Endodermal cell (in vitro differentiated cells): Measurements from ENCODE around the gene MRE11. TPM values are rescaled to one million over a fixed set of nuclear protein-coding genes. Genes with fewer than 3 reads are reported as not detected.

Source experiments
- DNase-seq: peaks from one replicate; pipeline ENCODE4 v3.0.0-alpha.2; 2017
- H3K27ac ChIP-seq: 2 replicates; pipeline ENCODE4 v1.5.1; 2013; ENCODE audit warnings: mild to moderate bottlenecking, low read depth, low read length, moderate library complexity
- H3K27me3 ChIP-seq: 2 replicates; pipeline ENCODE4 v1.6.1; 2013; ENCODE audit warnings: mild to moderate bottlenecking, low read length, moderate library complexity; ENCODE audit not compliant: insufficient read depth, control insufficient read depth, poor library complexity, severe bottlenecking
- H3K36me3 ChIP-seq: 2 replicates; pipeline ENCODE4 v1.7.0; 2013; ENCODE audit warnings: mild to moderate bottlenecking, low read length, moderate library complexity; ENCODE audit not compliant: control insufficient read depth, insufficient read depth
- H3K4me1 ChIP-seq: one replicate; pipeline ENCODE4 v1.7.0; 2013; ENCODE audit warnings: low read length; ENCODE audit not compliant: control insufficient read depth, insufficient read depth
- H3K4me3 ChIP-seq: 2 replicates; pipeline ENCODE4 v1.5.1; 2013; ENCODE audit warnings: mild to moderate bottlenecking, low read length, moderate library complexity
- H3K9ac ChIP-seq: 2 replicates; pipeline ENCODE4 v1.6.1; 2013; ENCODE audit warnings: mild to moderate bottlenecking, low read length, moderate library complexity; ENCODE audit not compliant: poor library complexity, severe bottlenecking; ENCODE audit errors: extremely low read depth
- H3K9me3 ChIP-seq: 2 replicates; pipeline ENCODE4 v1.6.1; 2013; ENCODE audit warnings: mild to moderate bottlenecking, low read length, moderate library complexity; ENCODE audit not compliant: control insufficient read depth
- H3K27ac Mint-ChIP-seq: 2 replicates; pipeline ENCODE4 v1.8.0; 2020; ENCODE audit warnings: mixed read lengths
- H3K27me3 Mint-ChIP-seq: 2 replicates; pipeline ENCODE4 v1.8.0; 2021; ENCODE audit warnings: mild to moderate bottlenecking, mixed read lengths; ENCODE audit not compliant: insufficient read depth
- H3K36me3 Mint-ChIP-seq: 2 replicates; pipeline ENCODE4 v1.8.0; 2020; ENCODE audit warnings: low read depth, mixed read lengths
- H3K4me1 Mint-ChIP-seq: 2 replicates; pipeline ENCODE4 v1.8.0; 2020; ENCODE audit warnings: mixed read lengths
- H3K4me3 Mint-ChIP-seq: 2 replicates; pipeline ENCODE4 v1.8.0; 2020; ENCODE audit warnings: mild to moderate bottlenecking, moderate library complexity, mixed read lengths
- H3K9me3 Mint-ChIP-seq: 2 replicates; pipeline ENCODE4 v1.8.0; 2020; ENCODE audit warnings: mild to moderate bottlenecking, mixed read lengths
- WGBS, 2 experiments: methylation state at CpG; one replicate each; pipeline versions ENCODE4 v1.1.5 to v1.1.7; 2013; ENCODE audit warnings: missing lambda C conversion rate in 2 of 2, mixed read lengths in 1 of 2; ENCODE audit not compliant: insufficient coverage in 1 of 2, insufficient read length in 1 of 2; 5-methylcytosine and 5-hydroxymethylcytosine counted together
- total RNA-seq, 2 donors: library from RNA; stranded (reverse); fragmentation: NEBNext Ultra II Directional in 1 of 2; extraction: Animal tissue kit (Norgen Biotek cat#: 25700) in 1 of 2; gene quantifications; 2 replicates in 1 of 2; 3 replicates in 1 of 2; pipeline ENCODE4 v1.2.1, GENCODE V29; 2021
- TF ChIP-seq, protein P1 (sequence below): fragments of 200-600 bp; sonication (generic); conservative IDR thresholded peaks from 2 replicates; pipeline ENCODE4 v1.5.0; 2021; ENCODE audit warnings: antibody characterized with exemption, mild to moderate bottlenecking

Gene MRE11
- total RNA-seq, 2 donors from 2014 or later, result 38.1 to 43.5 TPM

- no peaks in the 10 kb centered on the region for H3K9me3 ChIP-seq
- no peak overlapping the region for H3K27ac ChIP-seq
- Mint-ChIP-seq H3K4me1 (no peaks in the 10 kb centered on the region), H3K27me3 (no peaks in the 10 kb centered on the region), H3K9me3 (no peaks in the 10 kb centered on the region), H3K4me3 (no peak overlapping the region), H3K36me3 (peaks cover 57% of the 10 kb centered on the region), H3K27ac (peak overlapping the region; percentile 42)
- H3K27me3 ChIP-seq, result no peaks in the 10 kb centered on the region
- H3K4me3 ChIP-seq, result no peak overlapping the region
- DNase-seq, result no peak
- H3K4me1 ChIP-seq, result no peaks in the 10 kb centered on the region
- TF ChIP-seq, protein P1, sequence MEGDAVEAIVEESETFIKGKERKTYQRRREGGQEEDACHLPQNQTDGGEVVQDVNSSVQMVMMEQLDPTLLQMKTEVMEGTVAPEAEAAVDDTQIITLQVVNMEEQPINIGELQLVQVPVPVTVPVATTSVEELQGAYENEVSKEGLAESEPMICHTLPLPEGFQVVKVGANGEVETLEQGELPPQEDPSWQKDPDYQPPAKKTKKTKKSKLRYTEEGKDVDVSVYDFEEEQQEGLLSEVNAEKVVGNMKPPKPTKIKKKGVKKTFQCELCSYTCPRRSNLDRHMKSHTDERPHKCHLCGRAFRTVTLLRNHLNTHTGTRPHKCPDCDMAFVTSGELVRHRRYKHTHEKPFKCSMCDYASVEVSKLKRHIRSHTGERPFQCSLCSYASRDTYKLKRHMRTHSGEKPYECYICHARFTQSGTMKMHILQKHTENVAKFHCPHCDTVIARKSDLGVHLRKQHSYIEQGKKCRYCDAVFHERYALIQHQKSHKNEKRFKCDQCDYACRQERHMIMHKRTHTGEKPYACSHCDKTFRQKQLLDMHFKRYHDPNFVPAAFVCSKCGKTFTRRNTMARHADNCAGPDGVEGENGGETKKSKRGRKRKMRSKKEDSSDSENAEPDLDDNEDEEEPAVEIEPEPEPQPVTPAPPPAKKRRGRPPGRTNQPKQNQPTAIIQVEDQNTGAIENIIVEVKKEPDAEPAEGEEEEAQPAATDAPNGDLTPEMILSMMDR, result no peak
- H3K36me3 ChIP-seq, result peaks cover 70% of the 10 kb centered on the region
- H3K9ac ChIP-seq, result no peak overlapping the region
These were observed 12.3 kb downstream of the MRE11 start for GRCh38 chr11:94481342-94481741.

GRCh38 chr11:94477624-94478023, 16.0 kb downstream of the MRE11 start:
- Histone ChIP-seq H3K27me3 (no peaks in the 10 kb centered on the region), H3K9me3 (no peaks in the 10 kb centered on the region), H3K27ac (no peak overlapping the region), H3K36me3 (peaks cover 62% of the 10 kb centered on the region), H3K4me3 (no peak overlapping the region), H3K9ac (no peak overlapping the region), H3K4me1 (no peaks in the 10 kb centered on the region)
- TF ChIP-seq, protein P1, result no peak
- Mint-ChIP-seq H3K9me3 (no peaks in the 10 kb centered on the region), H3K27ac (peak overlapping the region; percentile 5), H3K36me3 (peaks cover 44% of the 10 kb centered on the region), H3K27me3 (no peaks in the 10 kb centered on the region), H3K4me3 (no peak overlapping the region), H3K4me1 (peaks cover 4% of the 10 kb centered on the region)
- DNase-seq, result no peak
- 94 to 95% methylated on average over 2 of the region's 2 CpGs for WGBS, 2 experiments

DNA sequence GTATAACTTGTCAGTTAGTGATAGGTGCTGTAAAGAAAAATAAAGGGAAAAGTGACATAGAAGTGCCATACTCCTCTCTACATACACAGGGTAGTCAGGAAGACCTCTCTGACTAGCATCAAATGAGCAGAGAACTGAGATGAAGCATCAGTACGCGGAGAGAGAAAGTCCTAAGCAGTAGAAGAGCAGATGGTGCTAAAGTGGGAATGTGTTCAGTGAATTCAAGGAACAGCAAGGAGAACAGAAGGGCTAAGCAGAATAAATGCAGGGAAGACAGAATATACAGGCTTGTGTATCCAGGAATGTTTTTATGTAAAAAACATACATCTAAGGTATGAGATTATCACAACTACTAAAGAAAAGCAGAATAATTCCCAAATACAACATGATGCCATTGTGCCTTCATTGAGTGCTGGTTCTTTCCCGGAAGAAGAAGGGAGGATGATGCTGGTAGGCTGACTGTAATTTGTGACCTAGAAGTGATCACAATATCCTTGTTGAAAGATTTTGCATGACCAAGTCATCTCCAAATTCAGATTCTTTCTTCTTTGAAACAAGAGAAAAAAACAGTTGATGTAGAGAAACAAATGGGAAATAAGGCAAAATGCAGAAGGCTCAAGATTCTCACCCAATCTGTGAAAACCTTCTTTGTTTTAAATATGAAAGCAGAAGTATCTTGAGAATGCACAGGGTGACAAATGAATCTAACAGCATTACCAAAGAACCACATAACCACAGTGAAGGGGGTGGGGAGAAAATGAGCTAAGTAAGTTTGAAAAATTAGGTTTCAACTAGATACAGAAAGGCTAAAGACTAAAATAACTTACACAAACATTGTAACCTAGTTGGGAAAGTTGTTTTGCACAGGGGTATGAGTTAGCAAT, 20.5 kb downstream of the MRE11 start:
- Histone ChIP-seq H3K27me3 (no peaks in the 10 kb centered on the region), H3K36me3 (peaks cover 52% of the 10 kb centered on the region), H3K9ac (no peak overlapping the region), H3K4me3 (no peak overlapping the region), H3K27ac (no peak overlapping the region), H3K4me1 (peaks cover 3% of the 10 kb centered on the region), H3K9me3 (no peaks in the 10 kb centered on the region)
- Mint-ChIP-seq H3K9me3 (no peaks in the 10 kb centered on the region), H3K27me3 (no peaks in the 10 kb centered on the region), H3K27ac (peak overlapping the region; percentile 25), H3K4me1 (peaks cover 4% of the 10 kb centered on the region), H3K4me3 (no peak overlapping the region), H3K36me3 (peaks cover 25% of the 10 kb centered on the region)
- no peak for DNase-seq
- TF ChIP-seq, protein P1, result no peak
- 96 to 100% methylated on average over 2 to 3 of the region's 3 CpGs for WGBS, 2 experiments
